ENCODE data around the gene ENC1.

ENC1 gene

DNA sequence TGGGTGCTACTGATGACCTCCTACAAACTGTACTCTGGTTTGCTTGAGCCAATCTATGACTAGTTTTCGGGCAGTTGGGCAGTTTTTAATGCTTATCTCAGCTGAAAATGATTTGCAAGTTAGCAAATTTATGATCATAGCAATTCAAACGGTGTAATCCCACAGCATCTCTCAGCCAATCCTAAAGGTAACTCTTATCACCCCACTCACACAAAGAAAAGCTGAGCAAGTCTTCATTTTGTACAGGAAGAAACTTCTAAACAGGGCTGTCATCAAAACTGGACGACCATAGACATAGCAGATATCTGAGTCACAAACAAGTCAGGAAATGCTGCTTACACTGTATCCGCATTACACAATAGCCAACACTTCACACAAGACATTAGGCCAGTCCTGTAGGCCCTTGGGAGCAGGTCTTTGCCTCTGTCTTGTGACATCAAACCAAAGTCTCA is 2.6 kb upstream of the ENC1 start:
- FAIRE-seq = no peak
- TF ChIP-seq POU2F2 (IDR thresholded peaks at IDR 0.05; ENCODE audit: low read depth, low read length) = no peak
- no peak for TF ChIP-seq SPI1 (IDR thresholded peaks at IDR 0.05; ENCODE audit: low read depth, low read length)
- no peak for TF ChIP-seq POLR2A (IDR thresholded peaks at IDR 0.05; ENCODE audit: low read depth, low read length)
- no peak for TF ChIP-seq POLR2AphosphoS5 (IDR thresholded peaks at IDR 0.05; ENCODE audit: low read depth, low read length)
- TF ChIP-seq TAF1 (IDR thresholded peaks at IDR 0.05; ENCODE audit: low read depth, low read length) = no peak
- no peak for TF ChIP-seq PAX5 (IDR thresholded peaks at IDR 0.05; ENCODE audit: insufficient read depth, low read length, severe bottlenecking)
- no peak for DNase-seq (ENCODE audit: insufficient read length, low spot score)

DNA sequence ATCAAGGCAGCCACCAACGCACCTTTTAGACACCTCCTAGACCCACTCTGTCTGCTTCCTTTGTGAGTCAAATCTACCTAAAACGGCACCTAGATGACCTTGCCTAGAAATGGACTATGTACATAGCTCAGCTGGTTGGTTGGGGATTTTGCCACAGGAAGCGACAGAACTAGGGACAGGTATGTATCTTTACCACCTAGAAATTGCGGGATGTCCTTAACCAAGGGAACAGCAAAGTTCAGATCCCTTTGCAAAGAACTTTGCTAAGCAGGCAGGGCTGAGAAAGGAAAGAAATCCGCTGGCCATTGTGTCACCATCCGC is 2.0 kb upstream of the ENC1 start:
- TF ChIP-seq PAX5 (IDR thresholded peaks at IDR 0.05; ENCODE audit: insufficient read depth, low read length, severe bottlenecking) (no peak), POU2F2 (IDR thresholded peaks at IDR 0.05; ENCODE audit: low read depth, low read length) (no peak), POLR2AphosphoS5 (IDR thresholded peaks at IDR 0.05; ENCODE audit: low read depth, low read length) (no peak), POLR2A (IDR thresholded peaks at IDR 0.05; ENCODE audit: low read depth, low read length) (no peak), SPI1 (IDR thresholded peaks at IDR 0.05; ENCODE audit: low read depth, low read length) (no peak)
- no peak for DNase-seq (ENCODE audit: insufficient read length, low spot score)
- no peak for FAIRE-seq

DNA sequence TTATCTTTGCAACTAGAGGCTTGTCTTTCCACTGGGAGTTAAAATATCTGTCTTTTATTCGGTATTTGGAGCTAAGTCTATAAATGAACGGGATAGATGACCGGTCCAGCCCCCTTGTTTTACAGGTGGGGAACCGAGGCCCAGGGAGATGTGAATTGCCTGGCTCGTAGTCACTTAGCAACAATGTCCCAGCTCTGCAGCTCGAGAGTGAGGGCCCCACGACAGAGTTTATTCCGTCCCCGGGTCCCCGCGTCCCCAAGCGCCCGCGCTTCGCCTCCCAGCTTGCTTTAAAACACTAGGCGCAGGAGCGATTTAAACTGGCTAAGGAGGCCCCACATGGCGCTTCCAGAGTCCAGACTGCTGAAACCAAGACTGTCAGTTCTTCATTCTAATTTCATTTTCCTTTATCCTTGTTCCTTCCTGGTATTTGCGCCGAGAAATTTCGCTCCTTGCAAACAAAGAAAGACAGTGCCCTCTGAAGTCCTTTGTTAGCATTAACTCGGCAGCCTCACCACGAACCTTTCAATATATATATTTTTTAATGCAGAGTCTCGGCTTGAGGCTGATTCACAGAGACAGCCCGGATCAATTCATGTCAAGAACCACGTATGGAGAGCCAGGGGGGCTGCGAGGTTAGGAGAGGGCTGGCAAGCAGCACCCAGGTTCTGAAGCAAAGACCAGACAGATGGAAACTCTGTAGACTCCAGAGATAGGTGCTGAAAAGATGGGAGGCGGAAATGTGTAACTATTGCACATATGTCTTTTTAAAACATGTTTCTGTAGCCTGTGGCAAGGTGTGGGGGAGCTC is 1.4 kb upstream of the ENC1 start:
- FAIRE-seq (no peak), DNase-seq (ENCODE audit: insufficient read length, low spot score) (no peak)
- TF ChIP-seq SPI1 (IDR thresholded peaks at IDR 0.05; ENCODE audit: low read depth, low read length) = no peak
- no peak for TF ChIP-seq POU2F2 (IDR thresholded peaks at IDR 0.05; ENCODE audit: low read depth, low read length)
- no peak for TF ChIP-seq POLR2A (IDR thresholded peaks at IDR 0.05; ENCODE audit: low read depth, low read length)
- no peak for TF ChIP-seq PAX5 (IDR thresholded peaks at IDR 0.05; ENCODE audit: insufficient read depth, low read length, severe bottlenecking)

GRCh38 chr5:74640954-74641734 is 616 bp upstream of the ENC1 start:
- no peak for TF ChIP-seq POLR2A (IDR thresholded peaks at IDR 0.05; ENCODE audit: low read depth, low read length)
- no peak for TF ChIP-seq PAX5 (IDR thresholded peaks at IDR 0.05; ENCODE audit: insufficient read depth, low read length, severe bottlenecking)
- no peak for TF ChIP-seq POLR2AphosphoS5 (IDR thresholded peaks at IDR 0.05; ENCODE audit: low read depth, low read length)
- no peak for TF ChIP-seq SPI1 (IDR thresholded peaks at IDR 0.05; ENCODE audit: low read depth, low read length)
- TF ChIP-seq TAF1 (IDR thresholded peaks at IDR 0.05; ENCODE audit: low read depth, low read length) = no peak
- no peak for TF ChIP-seq POU2F2 (IDR thresholded peaks at IDR 0.05; ENCODE audit: low read depth, low read length)
- FAIRE-seq (peak; percentile 41), DNase-seq (ENCODE audit: insufficient read length, low spot score) (no peak)

DNA sequence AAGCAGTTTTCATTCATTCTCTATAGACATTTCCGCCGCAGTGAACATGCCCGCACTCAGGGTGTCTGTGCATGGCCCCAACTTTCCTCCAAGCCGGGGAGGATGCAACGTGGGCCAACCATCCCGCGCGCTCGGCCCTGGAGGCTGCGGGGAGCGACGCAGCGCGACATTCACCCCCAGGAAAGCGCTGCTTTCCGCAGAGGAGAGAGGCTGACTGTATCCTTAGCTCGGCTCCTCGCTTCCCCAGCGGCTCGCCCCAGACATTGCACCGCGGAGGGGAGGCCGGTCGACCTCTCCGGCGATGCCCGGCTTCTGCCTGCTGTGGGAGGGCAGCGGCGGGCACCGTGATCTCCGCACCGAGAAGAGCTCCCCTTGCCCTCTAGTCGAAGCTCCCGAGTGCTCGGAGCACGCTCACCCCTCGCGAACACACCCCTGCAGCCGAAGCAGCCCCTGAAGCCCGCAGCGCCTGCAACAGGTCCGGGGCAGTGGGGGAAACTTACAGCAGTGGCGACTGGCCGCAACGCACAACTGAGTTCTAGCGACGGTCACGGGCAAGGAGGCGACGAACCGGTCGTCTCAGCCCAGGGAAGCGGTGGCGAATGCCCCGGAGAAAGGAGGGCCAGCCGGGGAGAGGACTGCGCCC is 600 bp downstream of the ENC1 start:
- DNase-seq (ENCODE audit: insufficient read length, low spot score) (no peak), FAIRE-seq (no peak)
- TF ChIP-seq POU2F2 (IDR thresholded peaks at IDR 0.05; ENCODE audit: low read depth, low read length) (no peak), TAF1 (IDR thresholded peaks at IDR 0.05; ENCODE audit: low read depth, low read length) (no peak), SPI1 (IDR thresholded peaks at IDR 0.05; ENCODE audit: low read depth, low read length) (no peak), POLR2A (IDR thresholded peaks at IDR 0.05; ENCODE audit: low read depth, low read length) (no peak), POLR2AphosphoS5 (IDR thresholded peaks at IDR 0.05; ENCODE audit: low read depth, low read length) (no peak), PAX5 (IDR thresholded peaks at IDR 0.05; ENCODE audit: insufficient read depth, low read length, severe bottlenecking) (no peak)

- TF ChIP-seq POLR2A (IDR thresholded peaks at IDR 0.05; ENCODE audit: low read depth, low read length) (peak; percentile 73), POU2F2 (IDR thresholded peaks at IDR 0.05; ENCODE audit: low read depth, low read length) (peak; percentile 96), POLR2AphosphoS5 (IDR thresholded peaks at IDR 0.05; ENCODE audit: low read depth, low read length) (peak; percentile 56; the same call in 1 of the 2 replicates), TAF1 (IDR thresholded peaks at IDR 0.05; ENCODE audit: low read depth, low read length) (peak; percentile 4; the same call in 1 of the 2 replicates), PAX5 (IDR thresholded peaks at IDR 0.05; ENCODE audit: insufficient read depth, low read length, severe bottlenecking) (no peak)
- DNase-seq (ENCODE audit: insufficient read length, low spot score) (no peak), FAIRE-seq (peak; percentile 78)
These were observed 1.3 kb downstream of the ENC1 start for GRCh38 chr5:74638970-74639806.

GRCh38 chr5:74638544-74638969 is 2.0 kb downstream of the ENC1 start:
- no peak for TF ChIP-seq PAX5 (IDR thresholded peaks at IDR 0.05; ENCODE audit: insufficient read depth, low read length, severe bottlenecking)
- no peak for TF ChIP-seq POLR2AphosphoS5 (IDR thresholded peaks at IDR 0.05; ENCODE audit: low read depth, low read length)
- TF ChIP-seq POU2F2 (IDR thresholded peaks at IDR 0.05; ENCODE audit: low read depth, low read length) = no peak
- TF ChIP-seq POLR2A (IDR thresholded peaks at IDR 0.05; ENCODE audit: low read depth, low read length) = no peak
- no peak for TF ChIP-seq TAF1 (IDR thresholded peaks at IDR 0.05; ENCODE audit: low read depth, low read length)
- TF ChIP-seq SPI1 (IDR thresholded peaks at IDR 0.05; ENCODE audit: low read depth, low read length) = no peak
- no peak for FAIRE-seq
- DNase-seq (ENCODE audit: insufficient read length, low spot score) = no peak

- FAIRE-seq = no peak
- DNase-seq (ENCODE audit: insufficient read length, low spot score) = no peak
- TF ChIP-seq PAX5 (IDR thresholded peaks at IDR 0.05; ENCODE audit: insufficient read depth, low read length, severe bottlenecking) (no peak), SPI1 (IDR thresholded peaks at IDR 0.05; ENCODE audit: low read depth, low read length) (no peak), POU2F2 (IDR thresholded peaks at IDR 0.05; ENCODE audit: low read depth, low read length) (no peak), TAF1 (IDR thresholded peaks at IDR 0.05; ENCODE audit: low read depth, low read length) (no peak), POLR2A (IDR thresholded peaks at IDR 0.05; ENCODE audit: low read depth, low read length) (no peak), POLR2AphosphoS5 (IDR thresholded peaks at IDR 0.05; ENCODE audit: low read depth, low read length) (no peak)
These were observed 4.0 kb downstream of the ENC1 start for GRCh38 chr5:74636552-74636951.
